Measurements from ENCODE around the gene TOP2B.

TOP2B gene

DNA sequence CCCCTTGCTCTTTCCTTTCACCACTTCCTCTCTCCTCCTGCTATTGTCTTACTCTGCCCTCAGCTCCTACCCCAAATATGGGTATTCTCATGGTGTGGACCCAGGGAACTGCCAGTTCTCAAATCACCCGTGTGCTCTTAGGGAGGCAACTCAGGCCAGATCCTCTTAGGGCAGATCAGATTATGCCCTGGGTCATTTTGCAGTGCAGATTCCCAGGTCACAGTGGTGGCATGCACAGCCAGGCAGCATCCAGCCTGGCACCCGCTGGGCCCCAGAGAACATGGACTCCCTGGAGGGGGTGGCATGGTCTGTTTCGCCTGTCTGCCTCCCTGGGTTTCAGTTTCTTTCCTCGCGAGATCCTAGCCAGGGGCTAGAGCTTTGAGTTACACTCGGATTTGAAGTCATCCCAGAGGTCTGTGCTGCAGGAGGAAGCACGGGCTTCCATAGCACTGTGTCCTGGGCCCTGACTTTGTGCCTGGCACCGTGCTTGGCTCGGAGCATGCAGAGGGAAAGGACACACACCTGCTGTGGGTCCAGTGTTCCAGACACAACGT is 96.1 kb downstream of the TOP2B start:
- no peak overlapping the region for H3K4me3 ChIP-seq
- no peak overlapping the region for H3K27ac ChIP-seq

DNA sequence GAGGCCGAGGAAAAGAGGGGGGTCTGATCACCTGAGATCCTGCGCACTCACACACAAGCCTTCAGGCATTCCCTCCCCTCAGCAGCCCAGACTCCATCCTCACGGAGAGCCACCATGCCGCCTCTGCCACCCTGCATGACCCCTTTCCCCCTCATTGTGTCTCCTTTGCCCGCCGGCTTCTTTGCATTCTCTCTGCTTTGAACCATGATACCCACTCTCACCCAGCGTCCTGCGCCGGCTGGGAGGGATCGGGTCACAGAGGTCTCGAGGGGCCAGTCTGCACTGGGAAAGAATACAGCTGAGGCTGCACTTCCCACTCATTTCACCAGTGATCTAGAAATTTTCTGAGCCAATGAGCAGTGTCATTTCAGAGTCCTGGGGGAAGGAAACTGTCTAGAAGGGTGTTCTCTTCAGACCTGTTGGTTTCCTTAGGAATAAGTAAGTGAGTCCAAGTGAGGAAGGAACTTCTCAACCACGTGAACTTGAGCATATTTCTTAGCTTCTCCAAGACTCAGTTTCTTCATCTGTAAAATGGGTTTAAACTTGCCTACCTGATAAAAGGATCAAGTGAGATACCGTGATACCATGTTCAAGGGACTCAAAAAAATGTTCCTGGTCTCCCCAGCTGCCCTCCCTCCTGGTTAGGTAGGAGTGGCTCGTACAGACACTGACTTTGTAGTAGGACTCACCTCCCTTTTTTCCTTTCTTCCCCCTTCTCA is 96.7 kb downstream of the TOP2B start:
- H3K27ac ChIP-seq: no peak overlapping the region
- no peak overlapping the region for H3K4me3 ChIP-seq

DNA sequence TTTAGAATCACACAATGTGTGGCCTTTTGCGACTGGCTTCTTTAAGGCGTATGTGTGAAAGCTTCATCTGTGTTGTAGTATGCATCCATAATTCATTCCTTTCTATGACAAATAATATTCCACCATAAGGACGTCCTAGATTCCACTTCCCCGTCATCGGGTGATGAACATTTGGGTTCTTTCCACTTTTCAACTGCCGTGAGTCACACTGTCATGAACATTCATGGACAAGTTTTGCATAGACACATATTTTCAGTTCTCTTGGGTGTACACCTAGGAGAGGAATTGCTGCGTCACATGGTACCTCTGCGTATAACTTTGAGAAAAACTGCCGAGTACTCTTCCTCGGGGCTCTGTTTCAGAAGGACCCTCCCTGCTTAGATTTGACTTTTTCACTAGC is 97.3 kb downstream of the TOP2B start:
- no peak overlapping the region for H3K27ac ChIP-seq
- no peak overlapping the region for H3K4me3 ChIP-seq

DNA sequence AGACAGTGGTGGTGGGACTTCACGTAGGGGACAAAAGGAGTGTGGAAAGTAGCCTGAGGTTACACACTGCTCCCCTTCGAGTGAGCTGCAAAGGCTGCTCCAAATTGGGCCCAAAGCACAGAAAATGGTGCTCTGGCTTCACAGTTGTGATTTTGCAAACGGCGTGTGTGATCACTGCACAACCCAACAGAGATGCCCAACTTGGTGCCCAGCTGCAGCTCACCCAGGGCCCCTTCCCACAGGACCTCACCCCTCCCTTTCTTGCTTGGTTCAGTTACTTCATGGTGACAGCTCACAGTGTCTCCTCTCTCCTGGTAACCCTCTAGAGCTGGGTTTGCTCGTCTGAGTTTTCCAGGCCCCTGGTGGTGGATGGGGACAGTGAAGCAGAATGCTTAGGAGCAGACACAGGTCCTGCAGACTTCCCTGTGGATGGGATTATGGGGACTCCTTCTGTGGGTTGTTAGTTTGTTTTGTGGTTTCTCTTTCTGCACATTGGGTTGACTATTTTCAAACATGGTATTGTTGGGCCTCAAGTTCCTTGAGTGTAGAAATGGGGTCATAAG is 98.3 kb downstream of the TOP2B start:
- Histone ChIP-seq H3K4me3 (no peak overlapping the region), H3K27ac (no peak overlapping the region)

DNA sequence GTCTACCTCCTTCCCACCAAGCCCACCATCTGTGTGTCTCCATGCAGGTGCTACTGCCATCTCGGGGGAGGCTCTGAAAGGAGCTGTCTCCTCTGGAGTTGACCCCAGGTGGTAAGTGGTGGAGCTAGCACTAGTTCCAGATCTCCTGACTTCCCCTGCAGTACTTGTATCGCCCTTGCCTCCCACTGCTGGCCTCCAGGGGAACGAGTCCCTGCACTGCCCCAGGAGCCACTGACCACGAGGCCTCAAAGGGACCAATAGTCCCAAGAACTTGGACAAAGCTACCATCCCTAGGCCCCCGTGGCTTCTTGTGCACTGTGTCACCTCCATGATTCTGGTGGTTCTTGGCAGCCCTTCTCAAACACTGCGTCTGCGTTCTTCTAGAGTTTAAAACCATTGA is 98.9 kb downstream of the TOP2B start:
- H3K27ac ChIP-seq: no peak overlapping the region
- H3K4me3 ChIP-seq: no peak overlapping the region

DNA sequence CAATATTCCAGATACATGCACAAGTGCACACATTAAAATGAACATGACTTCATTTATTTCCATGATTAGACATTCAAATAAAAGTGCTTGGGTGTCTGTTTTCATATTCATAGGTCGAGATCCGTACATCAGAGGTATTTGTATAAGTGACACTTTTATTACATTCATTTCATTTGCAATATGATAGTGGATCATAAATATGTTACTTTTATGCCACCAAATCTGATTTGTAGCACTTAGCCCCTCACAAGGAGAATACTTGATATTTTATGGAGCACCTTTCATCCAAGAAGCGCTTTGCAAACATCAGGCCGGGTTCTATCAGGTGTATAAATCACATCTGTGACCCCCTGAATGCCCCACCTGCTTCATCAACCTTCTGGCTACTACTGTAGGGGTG is 100.6 kb downstream of the TOP2B start:
- Histone ChIP-seq H3K27ac (no peak overlapping the region), H3K4me3 (no peak overlapping the region)

DNA sequence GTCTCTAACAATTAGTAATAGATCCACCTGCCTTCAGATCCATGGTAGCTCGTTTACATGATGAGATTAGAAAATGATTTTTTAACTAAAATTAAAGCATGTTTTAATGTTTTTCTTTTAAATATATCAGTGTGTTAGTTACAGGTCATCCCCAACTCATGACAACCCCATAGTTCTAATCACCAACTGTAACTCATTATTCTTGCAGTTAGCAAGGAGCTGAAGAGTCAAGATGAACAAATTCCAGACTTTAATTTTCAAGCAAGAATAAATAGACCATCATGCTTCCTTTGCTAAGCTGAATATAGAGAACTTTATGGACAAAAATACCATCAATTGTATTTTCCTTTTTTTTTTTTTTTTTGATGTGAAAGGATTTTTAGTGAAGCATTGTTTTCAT is 101.1 kb downstream of the TOP2B start:
- H3K27ac ChIP-seq: no peak overlapping the region
- H3K4me3 ChIP-seq: no peak overlapping the region

DNA sequence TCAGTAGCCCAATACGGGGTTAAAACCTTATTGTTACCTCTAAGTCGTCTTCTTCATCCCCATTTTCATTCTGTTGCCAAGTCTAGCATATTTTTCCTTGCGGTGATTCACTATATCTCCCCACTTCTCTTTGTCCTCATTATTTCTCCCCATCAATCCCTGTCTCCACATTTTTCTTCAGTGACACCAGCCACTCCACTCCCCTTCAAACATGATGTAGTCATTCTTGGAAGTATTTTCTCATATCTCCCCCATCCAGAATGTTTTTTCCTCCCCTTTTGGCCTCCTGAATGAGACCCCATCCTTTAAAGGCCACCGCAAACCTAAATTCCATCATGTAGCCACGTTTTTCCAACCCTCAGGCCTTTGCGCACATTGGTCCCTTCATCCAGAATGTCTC is 105.9 kb downstream of the TOP2B start:
- Histone ChIP-seq H3K27ac (no peak overlapping the region), H3K4me3 (no peak overlapping the region)

DNA sequence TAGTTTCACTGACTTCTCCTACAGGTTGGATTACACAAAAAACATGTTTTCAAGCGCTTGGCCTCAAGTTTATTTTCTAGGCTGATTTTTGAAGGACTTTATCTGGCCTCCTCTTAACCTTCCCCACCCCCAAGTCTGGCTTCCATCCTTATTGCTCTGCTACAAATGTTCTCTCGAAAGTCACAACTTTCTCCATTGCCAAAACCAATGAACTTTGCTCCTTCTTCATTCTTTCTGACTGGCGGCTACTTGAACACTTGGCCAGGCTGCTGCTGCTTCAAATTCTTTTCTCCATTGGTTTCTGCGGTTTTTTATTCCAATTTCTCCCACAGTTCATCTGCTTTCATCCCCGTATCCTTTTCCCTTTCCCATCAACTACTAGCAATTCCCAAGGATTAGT is 106.6 kb downstream of the TOP2B start:
- no peak overlapping the region for H3K27ac ChIP-seq
- H3K4me3 ChIP-seq: no peak overlapping the region

DNA sequence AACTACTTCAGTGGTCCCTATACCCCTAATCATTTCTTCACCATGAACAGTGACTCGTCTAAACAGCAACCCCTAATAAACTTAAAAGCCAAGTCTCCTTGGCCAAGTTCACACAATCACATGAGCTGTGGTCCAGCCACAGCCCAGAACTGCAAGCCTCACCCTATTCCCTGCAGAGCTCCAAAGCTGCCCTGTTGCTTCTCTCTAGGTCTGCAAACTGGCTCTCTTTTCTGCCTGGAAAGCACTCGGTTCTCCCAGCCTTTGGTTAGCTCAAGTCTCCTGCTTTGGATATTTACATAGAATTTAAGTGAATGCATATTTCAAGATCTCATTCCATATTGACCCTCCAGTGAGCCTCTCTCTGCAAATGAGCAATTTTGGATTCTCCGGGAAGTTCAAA is 107.0 kb downstream of the TOP2B start:
- Histone ChIP-seq H3K4me3 (no peak overlapping the region), H3K27ac (no peak overlapping the region)

DNA sequence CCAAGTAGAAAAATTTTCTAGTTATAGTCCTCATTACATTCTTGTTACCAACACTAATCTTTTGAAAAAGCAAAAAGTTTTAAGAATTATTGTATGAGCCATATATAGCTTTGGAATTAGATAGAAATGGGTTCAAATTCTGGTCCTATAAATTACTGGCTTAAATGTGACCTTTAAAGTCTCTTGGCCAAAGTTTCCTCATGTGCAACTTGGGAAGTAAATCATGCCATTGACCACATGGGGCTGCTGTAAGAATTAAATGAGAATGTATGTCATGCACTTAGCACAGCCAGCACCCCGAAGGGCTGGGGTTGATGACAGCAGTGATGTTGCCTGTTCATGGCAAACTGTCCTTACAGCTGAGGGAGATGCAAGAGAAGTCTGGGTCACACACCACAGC is 108.3 kb downstream of the TOP2B start:
- Histone ChIP-seq H3K27ac (no peak overlapping the region), H3K4me3 (no peak overlapping the region)

DNA sequence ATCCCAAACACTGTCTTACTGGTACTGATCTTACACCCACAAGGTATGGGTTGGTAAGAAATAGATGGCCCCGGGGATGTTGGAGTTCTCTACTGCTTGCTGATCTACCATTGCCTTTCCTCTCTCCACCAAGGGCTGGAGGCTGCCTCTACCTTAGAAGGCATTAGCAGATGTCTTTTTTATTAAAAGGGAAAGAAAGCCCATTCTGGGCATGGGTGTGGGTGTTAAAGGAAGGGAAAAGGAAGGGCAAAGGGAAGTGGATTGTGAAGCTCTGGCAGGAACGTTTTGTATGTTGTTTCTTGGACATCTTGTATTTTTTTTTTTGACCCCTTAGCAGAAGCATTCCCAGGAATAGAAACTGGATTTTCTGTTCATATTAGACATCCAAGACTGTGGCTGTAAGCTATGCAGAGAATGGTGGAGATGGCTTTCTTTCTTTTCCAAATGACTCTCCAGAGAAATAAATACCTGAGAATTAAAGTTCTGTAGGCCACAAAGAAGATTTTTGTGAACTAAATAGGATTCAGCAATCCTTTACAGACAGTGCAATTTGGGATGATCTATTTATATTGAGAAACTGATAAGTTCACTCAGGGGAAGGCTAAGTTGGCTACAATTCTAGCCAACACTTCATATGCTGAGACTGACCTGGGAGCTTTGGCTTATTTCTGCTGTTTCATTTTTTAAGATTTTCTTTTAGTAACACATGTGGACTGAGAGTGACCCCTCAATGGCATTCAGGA is 108.8 kb downstream of the TOP2B start:
- no peak overlapping the region for H3K27ac ChIP-seq
- no peak overlapping the region for H3K4me3 ChIP-seq

DNA sequence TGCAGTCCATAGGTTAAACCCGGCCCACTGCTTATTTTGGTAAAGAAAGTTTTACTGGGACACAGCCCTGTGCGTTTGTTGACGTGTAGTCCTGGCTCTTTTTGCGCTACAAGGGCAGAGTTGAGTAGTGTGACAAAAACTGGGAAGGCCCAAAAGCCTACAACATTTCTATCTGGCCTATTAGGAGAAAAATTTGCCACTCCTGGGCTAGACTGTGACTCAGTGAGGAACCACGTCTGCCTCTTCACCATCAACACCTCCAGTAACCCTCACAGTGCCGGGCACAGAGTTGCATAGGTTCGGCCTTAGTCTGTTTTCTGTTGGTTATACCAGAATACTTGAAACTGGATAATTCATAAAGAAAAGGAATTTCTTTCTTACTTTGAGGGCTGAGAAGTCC is 110.3 kb downstream of the TOP2B start:
- H3K4me3 ChIP-seq: no peak overlapping the region
- no peak overlapping the region for H3K27ac ChIP-seq

DNA sequence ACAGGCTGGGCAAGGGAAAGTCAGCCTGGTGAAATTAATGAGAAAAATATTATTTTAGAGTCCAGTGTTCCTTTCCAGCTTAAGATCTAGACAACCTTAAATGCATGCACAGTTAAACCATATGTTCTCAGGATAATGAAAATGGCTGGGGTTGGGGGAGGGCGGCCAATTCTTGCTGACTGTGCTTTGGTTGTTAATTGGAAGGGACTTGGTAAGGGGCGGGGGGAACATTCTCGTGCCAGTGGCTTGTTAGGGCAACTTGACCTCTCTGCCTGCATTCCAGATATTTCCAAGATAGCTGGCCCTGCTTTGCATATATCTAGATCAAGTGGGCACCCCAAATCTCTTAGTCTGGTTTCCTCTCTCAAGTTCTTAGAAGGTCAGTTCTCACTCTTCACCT is 112.5 kb downstream of the TOP2B start:
- H3K4me3 ChIP-seq: no peak overlapping the region
- H3K27ac ChIP-seq: no peak overlapping the region

DNA sequence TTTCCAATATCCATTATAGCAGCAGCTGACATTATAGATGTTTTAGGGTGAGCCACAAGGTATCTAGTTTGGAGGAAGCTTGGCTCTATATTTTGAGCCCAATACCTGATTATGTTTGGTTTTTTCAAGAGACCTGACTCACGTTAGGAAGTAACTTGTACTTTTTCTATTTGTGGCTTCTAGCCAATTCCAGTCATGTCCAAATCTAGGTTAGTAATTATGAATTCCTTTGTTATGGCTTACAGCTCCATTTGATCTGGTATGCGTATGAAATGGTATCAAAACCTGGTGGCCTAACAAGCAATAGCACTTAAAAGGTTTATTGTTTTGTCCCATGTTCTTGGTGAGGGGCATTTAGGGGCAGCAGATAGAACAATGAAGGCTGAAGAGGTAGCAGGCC is 115.9 kb downstream of the TOP2B start:
- no peak overlapping the region for H3K27ac ChIP-seq

DNA sequence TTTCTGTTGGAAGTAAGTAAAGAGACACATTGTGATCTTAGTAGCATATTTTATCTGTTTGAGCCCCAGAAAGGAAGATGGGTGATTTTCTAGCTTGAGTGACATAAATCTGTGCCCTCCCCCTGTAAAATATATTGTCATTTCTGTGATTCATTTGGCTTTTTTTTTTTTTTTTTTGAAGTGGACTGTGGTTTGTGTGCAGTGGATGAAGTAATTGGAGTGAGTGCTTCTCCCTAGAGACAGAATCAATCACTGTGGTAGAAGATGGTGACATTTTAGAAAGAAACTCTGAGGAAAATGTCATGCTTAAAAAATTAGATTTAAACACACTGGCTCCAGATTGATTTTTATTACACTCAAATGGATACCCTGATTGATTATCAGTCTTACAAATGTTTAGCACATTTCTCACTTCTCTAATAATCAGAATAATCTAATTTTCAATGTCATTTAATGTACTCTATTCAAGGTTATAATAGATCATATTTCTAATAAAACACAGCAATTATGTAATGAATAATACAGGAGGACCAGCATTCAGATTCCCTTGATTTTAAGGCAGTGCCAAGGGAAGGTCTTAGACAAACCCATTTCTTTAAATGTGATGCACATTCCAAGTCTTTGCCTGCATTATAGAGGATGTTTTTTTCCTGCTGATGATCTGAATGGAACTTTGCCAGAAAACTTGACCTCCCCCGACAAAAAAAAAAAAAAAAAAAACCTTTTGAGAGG is 116.6 kb downstream of the TOP2B start:
- Histone ChIP-seq H3K27ac (no peak overlapping the region), H3K4me3 (no peak overlapping the region)

More for the DNA sequence above, 115.9 kb downstream of the TOP2B start:
- H3K4me3 ChIP-seq: no peak overlapping the region
